Chondrocyte (in vitro differentiated cells): ENCODE measurements around the gene SLC39A9. TPM values are rescaled to one million over a fixed set of nuclear protein-coding genes. Genes with fewer than 3 reads are reported as not detected.

Experiments used
- DNase-seq: peaks from one replicate; pipeline ENCODE4 v3.0.0; 2021; ENCODE audit warnings: mixed read lengths, low spot score
- H3K27ac Mint-ChIP-seq: one replicate; pipeline ENCODE4 v1.8.0; 2021; ENCODE audit warnings: mild to moderate bottlenecking, moderate library complexity, mixed read lengths; ENCODE audit not compliant: unreplicated experiment
- H3K27me3 Mint-ChIP-seq: 2 replicates; pipeline ENCODE4 v1.8.0; 2021; ENCODE audit warnings: low read depth, mixed read lengths
- H3K36me3 Mint-ChIP-seq: 2 replicates; pipeline ENCODE4 v1.8.0; 2021; ENCODE audit warnings: low read depth, mixed read lengths
- H3K4me1 Mint-ChIP-seq: 2 replicates; pipeline ENCODE4 v1.8.0; 2021; ENCODE audit warnings: low read depth, mild to moderate bottlenecking, mixed read lengths
- H3K4me3 Mint-ChIP-seq: one replicate; pipeline ENCODE4 v1.8.0; 2021; ENCODE audit warnings: mild to moderate bottlenecking, moderate library complexity, mixed read lengths; ENCODE audit not compliant: unreplicated experiment
- H3K9me3 Mint-ChIP-seq: 2 replicates; pipeline ENCODE4 v1.8.0; 2021; ENCODE audit warnings: low read depth, mixed read lengths
- long read RNA-seq: library from polyadenylated mRNA; stranded (forward); transcript quantifications from one replicate; pipeline ENCODE4 v2.0.0, GENCODE V29; 2021
- total RNA-seq: library from RNA; stranded (reverse); gene quantifications from 3 replicates; pipeline ENCODE4 v1.2.1, GENCODE V29; 2021
- TF ChIP-seq, protein P1 (sequence below): fragments of 200-600 bp; sonication (generic); IDR thresholded peaks from 2 replicates; pipeline ENCODE4 v1.5.0; 2021; ENCODE audit warnings: antibody characterized with exemption, mild to moderate bottlenecking, moderate library complexity

Gene SLC39A9, protein sequence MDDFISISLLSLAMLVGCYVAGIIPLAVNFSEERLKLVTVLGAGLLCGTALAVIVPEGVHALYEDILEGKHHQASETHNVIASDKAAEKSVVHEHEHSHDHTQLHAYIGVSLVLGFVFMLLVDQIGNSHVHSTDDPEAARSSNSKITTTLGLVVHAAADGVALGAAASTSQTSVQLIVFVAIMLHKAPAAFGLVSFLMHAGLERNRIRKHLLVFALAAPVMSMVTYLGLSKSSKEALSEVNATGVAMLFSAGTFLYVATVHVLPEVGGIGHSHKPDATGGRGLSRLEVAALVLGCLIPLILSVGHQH
- 78.9 to 94.5 TPM (median 81.3 TPM) in 3 replicates for total RNA-seq
- long read RNA-seq, full-length matches to known transcripts: 43 of 70 reads
- long read RNA-seq, partial matches to known transcripts: 21 of 70 reads
- long read RNA-seq, other reads (novel, unspliced or antisense): 6 of 70 reads

DNA sequence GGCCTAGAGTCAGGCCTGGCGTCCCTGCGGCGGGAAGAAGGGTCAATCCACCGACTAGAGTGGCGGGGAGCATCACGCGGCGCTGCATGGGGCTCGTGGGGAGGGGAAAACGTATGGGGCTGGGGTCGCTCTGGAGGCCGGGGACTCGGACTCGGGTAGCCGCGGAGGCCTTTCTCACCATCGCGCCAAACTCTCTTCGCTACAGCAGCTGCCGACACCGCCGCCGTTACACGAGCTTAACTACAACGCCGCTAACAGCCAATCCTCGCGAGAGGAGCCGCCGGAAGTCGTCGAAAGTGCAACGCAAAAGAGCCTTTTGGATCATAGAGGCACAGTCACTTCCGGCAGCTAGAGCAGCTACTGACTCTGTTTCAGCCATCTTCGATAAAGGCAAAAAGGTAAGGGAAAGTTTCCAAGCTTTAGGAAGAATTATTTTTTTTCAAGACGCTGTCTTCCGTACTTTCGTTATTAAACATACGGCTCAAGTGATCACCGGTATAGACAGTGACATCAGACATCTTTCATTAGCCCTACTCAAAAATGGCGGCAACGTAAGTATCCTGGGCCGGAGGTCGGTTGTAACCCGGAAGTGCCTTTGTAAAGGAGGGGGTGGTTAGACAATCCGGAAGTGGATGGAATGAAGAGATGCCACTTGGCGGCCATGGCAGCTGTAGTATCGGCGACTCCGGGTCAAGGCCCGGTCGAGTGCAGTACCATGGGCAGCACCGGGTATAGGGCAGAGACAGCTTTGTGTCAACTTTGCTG is at the start of gene SLC39A9, which contains the start of gene ERH:
TSS of gene SLC39A9 (plus strand) at position 640 of the 765 bp plus-strand sequence. CDS start 678 bp downstream, outside the sequence.
TSS of gene ERH (minus strand) at position 247 of the 765 bp plus-strand sequence. CDS start at position 181, 66 bp downstream.
- H3K4me3 Mint-ChIP-seq: peak within 1 kb of the TSS; percentile 90
- TF ChIP-seq, protein P1, sequence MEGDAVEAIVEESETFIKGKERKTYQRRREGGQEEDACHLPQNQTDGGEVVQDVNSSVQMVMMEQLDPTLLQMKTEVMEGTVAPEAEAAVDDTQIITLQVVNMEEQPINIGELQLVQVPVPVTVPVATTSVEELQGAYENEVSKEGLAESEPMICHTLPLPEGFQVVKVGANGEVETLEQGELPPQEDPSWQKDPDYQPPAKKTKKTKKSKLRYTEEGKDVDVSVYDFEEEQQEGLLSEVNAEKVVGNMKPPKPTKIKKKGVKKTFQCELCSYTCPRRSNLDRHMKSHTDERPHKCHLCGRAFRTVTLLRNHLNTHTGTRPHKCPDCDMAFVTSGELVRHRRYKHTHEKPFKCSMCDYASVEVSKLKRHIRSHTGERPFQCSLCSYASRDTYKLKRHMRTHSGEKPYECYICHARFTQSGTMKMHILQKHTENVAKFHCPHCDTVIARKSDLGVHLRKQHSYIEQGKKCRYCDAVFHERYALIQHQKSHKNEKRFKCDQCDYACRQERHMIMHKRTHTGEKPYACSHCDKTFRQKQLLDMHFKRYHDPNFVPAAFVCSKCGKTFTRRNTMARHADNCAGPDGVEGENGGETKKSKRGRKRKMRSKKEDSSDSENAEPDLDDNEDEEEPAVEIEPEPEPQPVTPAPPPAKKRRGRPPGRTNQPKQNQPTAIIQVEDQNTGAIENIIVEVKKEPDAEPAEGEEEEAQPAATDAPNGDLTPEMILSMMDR: no peak
- no peaks in the 10 kb centered on the region for H3K9me3 Mint-ChIP-seq

DNA sequence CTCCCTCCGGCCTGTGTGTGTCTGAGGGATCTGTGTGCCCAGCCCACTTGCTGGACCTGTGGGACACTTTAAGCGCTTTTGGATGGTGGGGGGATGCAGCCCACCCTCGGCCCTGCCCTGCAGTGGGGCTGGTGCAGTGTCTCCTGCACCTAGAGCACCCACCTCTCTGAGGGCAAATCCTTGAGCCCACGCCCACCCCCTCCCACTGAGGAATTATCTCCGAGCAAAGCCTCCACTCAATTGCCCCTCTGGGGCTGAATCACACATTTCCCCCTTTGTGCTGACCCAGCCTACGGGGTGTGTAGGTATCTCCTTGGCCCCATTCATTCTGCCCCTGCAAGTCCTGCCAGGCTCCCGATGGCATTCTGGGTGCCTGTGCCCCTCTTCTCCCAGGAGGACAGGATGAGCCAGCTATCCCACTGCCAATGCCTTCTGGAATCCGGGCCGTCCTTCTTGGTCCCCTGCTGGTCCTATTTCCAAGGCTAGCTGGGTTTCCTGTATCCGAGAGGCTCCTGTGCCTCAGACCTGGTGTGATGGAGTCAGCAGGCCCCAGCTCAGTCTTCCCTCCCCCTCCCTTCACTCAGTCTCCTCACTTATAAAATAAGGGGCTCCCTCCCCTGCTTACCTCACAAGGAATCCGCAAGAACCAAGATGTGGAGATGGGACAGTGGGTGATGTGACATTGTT is 49.3 kb upstream of the SLC39A9 start:
- Mint-ChIP-seq H3K27me3 (no peaks in the 10 kb centered on the region), H3K4me3 (no peak overlapping the region), H3K9me3 (no peaks in the 10 kb centered on the region), H3K27ac (no peak overlapping the region), H3K36me3 (peaks cover 19% of the 10 kb centered on the region), H3K4me1 (peaks cover under 1% of the 10 kb centered on the region)
- TF ChIP-seq, protein P1: no peak
- no peak for DNase-seq

More for the DNA sequence above, at the start of gene SLC39A9, which contains the start of gene ERH:
- Mint-ChIP-seq H3K27ac (peak within 1 kb of the TSS; percentile 99), H3K36me3 (peaks cover 12% of the 10 kb centered on the region), H3K27me3 (no peaks in the 10 kb centered on the region), H3K4me1 (peaks cover 58% of the 10 kb centered on the region)
- DNase-seq: peak; percentile 96

DNA sequence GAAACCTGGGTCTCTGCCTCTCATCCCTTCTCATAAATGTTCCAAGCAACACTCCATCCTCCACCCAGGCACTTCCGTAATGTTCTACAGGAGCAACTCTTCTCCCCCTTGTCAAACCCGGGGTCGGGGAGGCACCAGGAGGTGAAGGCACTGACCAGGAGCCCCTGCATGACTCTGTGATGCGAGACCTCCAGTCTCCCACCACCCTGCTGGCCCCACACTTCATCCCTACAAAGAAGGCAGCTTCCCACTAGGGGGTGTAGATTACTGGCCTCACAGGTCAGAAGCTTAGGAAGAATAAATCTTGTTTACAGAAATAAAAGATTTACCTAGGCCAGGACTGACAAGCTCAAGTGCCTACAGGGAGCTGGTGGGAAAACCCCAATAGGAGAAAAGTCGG is 47.6 kb upstream of the SLC39A9 start:
- no peak for DNase-seq
- H3K36me3 Mint-ChIP-seq: peaks cover 20% of the 10 kb centered on the region
- no peak overlapping the region for H3K4me3 Mint-ChIP-seq
- no peaks in the 10 kb centered on the region for H3K27me3 Mint-ChIP-seq
- TF ChIP-seq, protein P1: no peak
- H3K9me3 Mint-ChIP-seq: no peaks in the 10 kb centered on the region
- H3K4me1 Mint-ChIP-seq: peaks cover 15% of the 10 kb centered on the region
- no peak overlapping the region for H3K27ac Mint-ChIP-seq

DNA sequence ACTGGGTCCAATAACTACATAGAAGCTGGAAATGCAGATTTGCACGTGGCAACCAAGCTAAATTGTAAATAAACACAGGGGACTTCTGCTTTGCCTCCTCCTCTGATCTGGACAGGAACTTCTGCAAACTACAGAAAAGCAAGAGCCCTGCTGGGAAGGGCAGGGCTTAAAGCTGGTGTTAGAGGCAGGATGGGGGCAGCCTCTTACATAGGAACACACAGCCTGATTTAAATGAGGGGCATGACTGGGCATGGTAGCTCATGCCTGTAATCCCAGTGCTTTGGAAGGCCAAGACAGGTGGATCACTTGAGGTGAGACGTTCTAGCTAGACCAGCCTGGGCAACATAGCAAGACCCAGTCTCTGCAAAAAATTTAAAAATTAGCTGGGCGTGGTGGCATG is 47.1 kb upstream of the SLC39A9 start:
- Mint-ChIP-seq H3K36me3 (peaks cover 20% of the 10 kb centered on the region), H3K4me1 (peaks cover 19% of the 10 kb centered on the region), H3K27ac (no peak overlapping the region), H3K9me3 (no peaks in the 10 kb centered on the region), H3K4me3 (no peak overlapping the region), H3K27me3 (no peaks in the 10 kb centered on the region)
- no peak for DNase-seq
- TF ChIP-seq, protein P1: no peak

DNA sequence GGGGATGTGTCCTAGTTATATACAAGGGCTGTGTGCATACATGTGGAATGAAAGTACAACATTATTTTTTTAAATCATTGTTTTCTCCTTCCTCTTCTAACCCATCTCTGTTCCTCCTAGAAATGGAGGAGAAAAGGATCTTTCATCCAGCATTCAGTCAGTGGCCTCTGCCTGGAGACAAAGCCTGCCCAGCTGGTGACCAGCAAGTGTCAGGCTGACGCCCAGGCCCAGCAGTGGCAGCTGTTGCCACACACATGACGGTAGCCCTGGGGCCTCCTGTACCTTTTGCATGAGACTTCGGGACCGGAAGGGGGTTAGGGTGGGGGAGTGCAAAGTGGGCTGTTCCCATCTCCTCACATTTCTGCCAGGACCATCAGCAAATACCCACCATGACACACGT is 46.6 kb upstream of the SLC39A9 start:
- no peaks in the 10 kb centered on the region for H3K9me3 Mint-ChIP-seq
- no peak overlapping the region for H3K27ac Mint-ChIP-seq
- peaks cover 19% of the 10 kb centered on the region for H3K4me1 Mint-ChIP-seq
- H3K36me3 Mint-ChIP-seq: peaks cover 20% of the 10 kb centered on the region
- no peak overlapping the region for H3K4me3 Mint-ChIP-seq
- H3K27me3 Mint-ChIP-seq: no peaks in the 10 kb centered on the region
- DNase-seq: no peak
- TF ChIP-seq, protein P1: no peak
